Prostate gland (tissue), 2 donors: ENCODE measurements around the gene FANCF. TPM values are rescaled to one million over a fixed set of nuclear protein-coding genes. Genes with fewer than 3 reads are reported as not detected.
A peak's percentile ranks its signal among the peaks of the same experiment; 100 is the strongest.

Experiments used
- DNase-seq: peaks from one replicate; pipeline ENCODE4 v3.0.0-alpha.2; 2019; ENCODE audit warnings: low spot score
- H3K27ac ChIP-seq, 2 donors: fragments of 200-600 bp; sonication (generic); 2 replicates each; pipeline ENCODE4 v1.5.1; 2017 to 2019
- H3K27me3 ChIP-seq: fragments of 200-600 bp; sonication (generic); replicated peaks from 2 replicates; pipeline ENCODE4 v1.5.1; 2019; ENCODE audit not compliant: insufficient read depth
- H3K36me3 ChIP-seq, 2 donors: fragments of 200-600 bp; sonication (generic); 1 replicate in 1 of 2; 2 replicates in 1 of 2; pipeline versions ENCODE4 v1.5.1 to v1.8.1; 2017 to 2019
- H3K4me1 ChIP-seq: fragments of 200-600 bp; sonication (generic); replicated peaks from 2 replicates; pipeline ENCODE4 v1.5.1; 2019
- H3K4me3 ChIP-seq, 2 donors: fragments of 200-600 bp; sonication (generic); 2 replicates each; pipeline ENCODE4 v1.5.1; 2017 to 2019
- H3K9me3 ChIP-seq: fragments of 200-600 bp; sonication (generic); 2 replicates; pipeline ENCODE4 v1.5.1; 2017
- POLR2A ChIP-seq: fragments of 450-650 bp; IDR thresholded peaks from one replicate; pipeline ENCODE4 v1.6.1; 2016; ENCODE audit warnings: antibody characterized with exemption, mild to moderate bottlenecking
- POLR2AphosphoS5 ChIP-seq: sonication (generic); formaldehyde crosslinking; IDR thresholded peaks from one replicate; pipeline ENCODE4 v1.6.1; 2017; ENCODE audit warnings: antibody characterized with exemption
- WGBS: methylation state at CpG from one replicate; pipeline ENCODE4 v1.1.5; 2018; 5-methylcytosine and 5-hydroxymethylcytosine counted together
- intact Hi-C: fragments of 100-400 bp; cut with DNase I; formaldehyde crosslinking; loops from one replicate; pipeline ENCODE4 v1.14.2; 2022
- total RNA-seq, 2 donors: library from RNA; depleted of rRNA; stranded (reverse); fragments of >200 nt; gene quantifications; one replicate each; pipeline ENCODE4 v1.1.0, GENCODE V29; 2016
- TF ChIP-seq, protein P1 (sequence below), 4 experiments: fragments of 200-600 bp in 2 of 4; fragments of 450-650 bp in 2 of 4; sonication (generic) in 2 of 4; IDR thresholded peaks; 1 replicate in 3 of 4; 2 replicates in 1 of 4; pipeline ENCODE4 v1.5.1; 2016 to 2019; ENCODE audit warnings: antibody characterized with exemption in 4 of 4, mild to moderate bottlenecking in 2 of 4, moderate library complexity in 2 of 4

Gene FANCF
- total RNA-seq, 2 donors from 2014 or later = 13.1 to 26.0 TPM

- WGBS = 91% methylated on average over 14 of the region's 14 CpGs
These were observed 1.1 kb upstream of the FANCF start for GRCh38 chr11:22626573-22627239.

DNA sequence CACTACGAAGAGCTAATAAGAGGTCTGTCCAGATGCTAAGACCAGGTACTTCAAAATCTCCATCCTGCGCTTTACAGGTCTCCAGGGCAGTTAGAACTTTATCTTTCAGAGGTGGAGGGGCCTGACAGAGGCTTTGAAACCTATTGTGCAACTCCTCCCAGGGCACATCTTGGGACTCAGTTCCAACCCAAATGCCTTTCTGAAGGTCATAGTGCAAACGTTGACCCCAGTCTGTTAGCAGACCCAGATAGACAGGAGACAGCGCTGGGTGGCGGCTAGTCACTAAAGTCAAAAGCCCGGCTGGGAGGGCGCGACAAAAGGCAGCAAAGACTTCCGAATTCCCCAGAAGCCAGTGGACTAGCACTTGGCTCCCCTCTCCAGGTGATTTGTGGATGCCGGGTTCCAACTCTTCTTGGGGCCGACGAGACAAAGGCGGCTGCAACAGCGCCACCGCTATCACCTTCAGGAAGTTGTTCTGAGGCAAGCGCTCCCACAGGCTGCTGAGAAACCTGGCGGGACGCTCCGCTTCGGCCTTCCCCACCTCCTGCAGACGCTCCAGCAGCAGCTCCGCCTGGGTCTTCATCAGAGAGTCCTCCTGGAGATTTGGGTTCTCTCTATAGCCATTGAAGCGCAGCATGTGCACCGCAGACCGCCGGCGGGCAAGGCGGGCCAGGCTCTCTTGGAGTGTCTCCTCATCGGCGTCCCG, 728 bp downstream of the FANCF start:
- Histone ChIP-seq H3K27me3 (no peaks in the 10 kb centered on the region), H3K27ac (peak overlapping the region; percentile 86 to 89), H3K36me3 (no peaks in the 10 kb centered on the region), H3K4me3 (peak overlapping the region; percentile 78 to 89), H3K4me1 (no peaks in the 10 kb centered on the region), H3K9me3 (no peaks in the 10 kb centered on the region)
- peak; percentile 74 for DNase-seq
- no peak for TF ChIP-seq POLR2AphosphoS5
- TF ChIP-seq, protein P1, sequence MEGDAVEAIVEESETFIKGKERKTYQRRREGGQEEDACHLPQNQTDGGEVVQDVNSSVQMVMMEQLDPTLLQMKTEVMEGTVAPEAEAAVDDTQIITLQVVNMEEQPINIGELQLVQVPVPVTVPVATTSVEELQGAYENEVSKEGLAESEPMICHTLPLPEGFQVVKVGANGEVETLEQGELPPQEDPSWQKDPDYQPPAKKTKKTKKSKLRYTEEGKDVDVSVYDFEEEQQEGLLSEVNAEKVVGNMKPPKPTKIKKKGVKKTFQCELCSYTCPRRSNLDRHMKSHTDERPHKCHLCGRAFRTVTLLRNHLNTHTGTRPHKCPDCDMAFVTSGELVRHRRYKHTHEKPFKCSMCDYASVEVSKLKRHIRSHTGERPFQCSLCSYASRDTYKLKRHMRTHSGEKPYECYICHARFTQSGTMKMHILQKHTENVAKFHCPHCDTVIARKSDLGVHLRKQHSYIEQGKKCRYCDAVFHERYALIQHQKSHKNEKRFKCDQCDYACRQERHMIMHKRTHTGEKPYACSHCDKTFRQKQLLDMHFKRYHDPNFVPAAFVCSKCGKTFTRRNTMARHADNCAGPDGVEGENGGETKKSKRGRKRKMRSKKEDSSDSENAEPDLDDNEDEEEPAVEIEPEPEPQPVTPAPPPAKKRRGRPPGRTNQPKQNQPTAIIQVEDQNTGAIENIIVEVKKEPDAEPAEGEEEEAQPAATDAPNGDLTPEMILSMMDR (IDR thresholded peaks at IDR 0.05) = peak; percentile 8 to 38 (median 23)
- intact Hi-C loops = no loop called here
- WGBS = 5% methylated on average over 30 of the region's 31 CpGs

More at GRCh38 chr11:22626573-22627239, 1.1 kb upstream of the FANCF start:
- H3K27ac ChIP-seq = peak overlapping the region; percentile 86 to 89
- H3K4me3 ChIP-seq = no peak overlapping the region
- H3K27me3 ChIP-seq = no peaks in the 10 kb centered on the region
- DNase-seq = no peak
- no peaks in the 10 kb centered on the region for H3K9me3 ChIP-seq
- TF ChIP-seq POLR2A (no peak), POLR2AphosphoS5 (no peak)
- TF ChIP-seq, protein P1 (IDR thresholded peaks at IDR 0.05) = no peak
- no peaks in the 10 kb centered on the region for H3K36me3 ChIP-seq
- H3K4me1 ChIP-seq = no peaks in the 10 kb centered on the region
- intact Hi-C loops = no loop called here

DNA sequence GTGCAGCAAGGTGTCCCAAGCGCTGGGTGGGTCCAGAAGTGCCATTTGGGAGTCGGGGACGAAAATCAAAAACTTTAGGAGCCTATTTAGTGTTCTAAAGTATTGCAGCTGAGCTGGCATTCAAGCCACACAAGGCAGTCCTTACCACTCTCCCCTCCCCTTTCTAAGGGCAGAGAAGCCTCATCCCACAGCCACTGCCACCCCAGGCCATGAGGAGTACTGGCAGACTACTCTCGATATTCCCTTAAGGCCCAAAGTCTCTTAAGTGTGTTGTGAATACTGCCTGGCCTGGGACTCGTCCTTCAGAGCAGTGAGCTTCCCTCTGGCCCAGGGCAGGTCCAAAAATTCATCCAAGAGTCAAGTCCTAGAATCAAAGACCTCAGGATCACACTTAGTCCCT, 7.8 kb downstream of the FANCF start:
- 90% methylated on average over 5 of the region's 5 CpGs for WGBS
- intact Hi-C loops = no loop called here
- Histone ChIP-seq H3K36me3 (no peaks in the 10 kb centered on the region), H3K9me3 (no peaks in the 10 kb centered on the region), H3K27ac (no peak overlapping the region), H3K4me3 (no peak overlapping the region), H3K27me3 (no peaks in the 10 kb centered on the region), H3K4me1 (no peaks in the 10 kb centered on the region)
- DNase-seq = no peak
- TF ChIP-seq POLR2A (no peak), POLR2AphosphoS5 (no peak)
- TF ChIP-seq, protein P1 (IDR thresholded peaks at IDR 0.05) = no peak

DNA sequence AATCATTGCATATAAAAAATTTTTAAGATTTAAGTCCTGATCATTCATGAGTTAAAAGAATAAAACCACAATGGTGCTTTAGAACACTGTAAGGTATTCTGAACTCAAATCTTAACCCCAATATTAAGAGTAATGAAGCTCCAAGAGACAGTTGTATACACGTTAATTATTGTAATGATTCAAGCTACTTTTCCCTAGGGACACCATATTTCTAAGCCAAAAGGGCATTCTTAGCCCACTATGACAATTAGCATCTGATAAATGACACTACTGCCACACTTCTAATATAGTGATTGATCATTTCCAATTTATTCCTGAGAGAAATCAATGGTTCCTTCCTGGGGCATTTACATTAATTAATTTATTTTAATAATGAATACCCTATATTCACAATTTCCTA, 21.7 kb downstream of the FANCF start:
- intact Hi-C loops = no loop called here
- H3K27me3 ChIP-seq = no peaks in the 10 kb centered on the region
- no peaks in the 10 kb centered on the region for H3K4me1 ChIP-seq
- 33% methylated on average over 1 of the region's 1 CpG for WGBS
- DNase-seq = no peak
- H3K9me3 ChIP-seq = no peaks in the 10 kb centered on the region
- H3K36me3 ChIP-seq = no peaks in the 10 kb centered on the region
- H3K4me3 ChIP-seq = no peak overlapping the region
- no peak overlapping the region for H3K27ac ChIP-seq
- TF ChIP-seq POLR2AphosphoS5 (no peak), POLR2A (no peak)
- TF ChIP-seq, protein P1 (IDR thresholded peaks at IDR 0.05) = no peak

- Histone ChIP-seq H3K27me3 (no peaks in the 10 kb centered on the region), H3K4me3 (no peak overlapping the region), H3K9me3 (no peaks in the 10 kb centered on the region), H3K27ac (no peak overlapping the region), H3K4me1 (no peaks in the 10 kb centered on the region), H3K36me3 (no peaks in the 10 kb centered on the region)
- no peak for DNase-seq
- TF ChIP-seq POLR2A = no peak
- TF ChIP-seq, protein P1 (IDR thresholded peaks at IDR 0.05) = no peak
- TF ChIP-seq POLR2AphosphoS5 = no peak
- intact Hi-C loops = no loop called here
These were observed 23.1 kb downstream of the FANCF start for GRCh38 chr11:22602504-22602903.
